Dedifferentiated amniotic fluid mesenchymal stem cell (primary cell): ENCODE results near the gene ABHD13.
"Not testable (repeated sequence)": the region's sequence is repeated elsewhere in the genome, so short reads cannot be mapped to it uniquely, and the experiment has no call there.

ENCODE experiments used
- DNase-seq: peaks from one replicate; pipeline ENCODE4 v3.0.0-alpha.2; 2016; ENCODE audit errors: extremely low spot score

The ABHD13 gene

GRCh38 chr13:108223687-108224503 is 5.7 kb downstream of the ABHD13 start:
- DNase-seq: no peak

GRCh38 chr13:108225440-108225839 is 7.2 kb downstream of the ABHD13 start:
- DNase-seq: no peak

- DNase-seq: no peak
These were observed 8.0 kb downstream of the ABHD13 start for GRCh38 chr13:108226184-108226583.

GRCh38 chr13:108227651-108228272 is 9.6 kb downstream of the ABHD13 start:
- DNase-seq: peak; percentile 61

GRCh38 chr13:108230377-108230776 is 12.2 kb downstream of the ABHD13 start:
- DNase-seq: no peak

GRCh38 chr13:108249150-108249549 is 31.0 kb downstream of the ABHD13 start:
- no peak for DNase-seq

GRCh38 chr13:108257248-108257647 is 39.1 kb downstream of the ABHD13 start:
- DNase-seq: no peak

- DNase-seq: no peak
These were observed 45.6 kb downstream of the ABHD13 start for GRCh38 chr13:108263621-108264355.

GRCh38 chr13:108266321-108266990 is 48.3 kb downstream of the ABHD13 start:
- no peak for DNase-seq

GRCh38 chr13:108267347-108267746 is 49.2 kb downstream of the ABHD13 start:
- no peak for DNase-seq

GRCh38 chr13:108267855-108268254 is 49.7 kb downstream of the ABHD13 start:
- not testable (repeated sequence) for DNase-seq

GRCh38 chr13:108268466-108269112 is 50.4 kb downstream of the ABHD13 start:
- no peak for DNase-seq

- DNase-seq: peak; percentile 24
These were observed 51.6 kb downstream of the ABHD13 start, which contains the start of gene TNFSF13B for GRCh38 chr13:108269601-108270328. Gene TNFSF13B, plus strand, starts transcription at chr13:108269718. Its CDS starts 178 bp downstream, at chr13:108269896.

- no peak for DNase-seq
These were observed 52.2 kb downstream of the ABHD13 start for GRCh38 chr13:108270442-108270841.

GRCh38 chr13:108272333-108272732 is 54.1 kb downstream of the ABHD13 start:
- no peak for DNase-seq

- no peak for DNase-seq
These were observed 55.4 kb downstream of the ABHD13 start for GRCh38 chr13:108273429-108274118.

- no peak for DNase-seq
These were observed 56.5 kb downstream of the ABHD13 start for GRCh38 chr13:108274718-108275117.

GRCh38 chr13:108276060-108276459 is 57.9 kb downstream of the ABHD13 start:
- DNase-seq: no peak

- no peak for DNase-seq
These were observed 60.3 kb downstream of the ABHD13 start for GRCh38 chr13:108278466-108278865.

GRCh38 chr13:108281901-108282300 is 63.7 kb downstream of the ABHD13 start:
- no peak for DNase-seq
